Hepatocyte (in vitro differentiated cells): ENCODE measurements around the gene PRDX6. TPM values are rescaled to one million over a fixed set of nuclear protein-coding genes. Genes with fewer than 3 reads are reported as not detected.

Experiments
- DNase-seq: peaks from one replicate; pipeline ENCODE4 v3.0.0-alpha.2; 2016; ENCODE audit warnings: low spot score
- H2AFZ ChIP-seq: fragments of 200-600 bp; sonication (generic); 2 replicates; pipeline ENCODE4 v1.6.0; 2016; ENCODE audit warnings: antibody characterized with exemption, mild to moderate bottlenecking
- H3K27ac ChIP-seq: fragments of 200-600 bp; sonication (generic); 2 replicates; pipeline ENCODE4 v1.5.1; 2016; ENCODE audit warnings: mild to moderate bottlenecking
- H3K27me3 ChIP-seq: fragments of 200-600 bp; sonication (generic); 2 replicates; pipeline ENCODE4 v1.6.1; 2016
- H3K36me3 ChIP-seq: fragments of 200-600 bp; sonication (generic); replicated peaks from 2 replicates; pipeline ENCODE4 v1.5.1; 2016; ENCODE audit warnings: low read depth; ENCODE audit not compliant: insufficient read depth
- H3K4me1 ChIP-seq: fragments of 200-600 bp; sonication (generic); 2 replicates; pipeline ENCODE4 v1.5.1; 2016; ENCODE audit warnings: mild to moderate bottlenecking, moderate library complexity; ENCODE audit not compliant: insufficient read depth
- H3K4me2 ChIP-seq: fragments of 200-600 bp; sonication (generic); 2 replicates; pipeline ENCODE4 v1.6.0; 2016
- H3K4me3 ChIP-seq: fragments of 200-600 bp; sonication (generic); 2 replicates; pipeline ENCODE4 v1.5.1; 2016; ENCODE audit warnings: mild to moderate bottlenecking
- H3K79me2 ChIP-seq: fragments of 200-600 bp; sonication (generic); 2 replicates; pipeline ENCODE4 v1.6.0; 2017; ENCODE audit warnings: mild to moderate bottlenecking
- H3K9me2 ChIP-seq: fragments of 200-600 bp; sonication (generic); replicated peaks from 2 replicates; pipeline ENCODE4 v1.6.0; 2017; ENCODE audit warnings: mild to moderate bottlenecking; ENCODE audit not compliant: insufficient read depth
- H3K9me3 ChIP-seq: fragments of 200-600 bp; sonication (generic); 2 replicates; pipeline ENCODE4 v1.5.1; 2016; ENCODE audit warnings: low read depth, mild to moderate bottlenecking
- H4K20me1 ChIP-seq: fragments of 200-600 bp; sonication (generic); 2 replicates; pipeline ENCODE4 v1.6.0; 2016; ENCODE audit warnings: mild to moderate bottlenecking; ENCODE audit not compliant: insufficient read depth, poor library complexity, severe bottlenecking
- EZH2 ChIP-seq: fragments of 200-600 bp; sonication (generic); IDR thresholded peaks from 2 replicates; pipeline ENCODE4 v1.6.1; 2016; ENCODE audit warnings: antibody characterized with exemption, mild to moderate bottlenecking, borderline replicate concordance
- EZH2phosphoT487 ChIP-seq: fragments of 200-600 bp; sonication (generic); IDR thresholded peaks from one replicate; pipeline ENCODE4 v1.6.1; 2018; ENCODE audit warnings: antibody characterized with exemption, mild to moderate bottlenecking, low read depth, moderate library complexity; ENCODE audit not compliant: unreplicated experiment, severe bottlenecking
- WGBS: methylation state at CpG from one replicate; pipeline ENCODE4 v1.1.6; 2016; ENCODE audit warnings: low lambda C conversion rate; ENCODE audit errors: missing lambda C conversion rate; 5-methylcytosine and 5-hydroxymethylcytosine counted together
- polyA plus RNA-seq: library from polyadenylated mRNA; unstranded; fragments of >200 nt; fragmentation: Nextera tagmentation; extraction: Ambion mirVana; gene quantifications from 2 replicates; pipeline ENCODE4 v1.2.1, GENCODE V29; 2016
- total RNA-seq: library from RNA; depleted of rRNA; stranded (reverse); fragments of >200 nt; gene quantifications from 2 replicates; pipeline ENCODE4 v1.2.3, GENCODE V29; 2014
- TF ChIP-seq, protein P1 (sequence below): fragments of 200-600 bp; sonication (generic); IDR thresholded peaks from 2 replicates; pipeline ENCODE4 v1.5.1; 2016; ENCODE audit warnings: antibody characterized with exemption, mild to moderate bottlenecking; ENCODE audit not compliant: poor library complexity

Gene PRDX6
- total and polyA plus RNA-seq, 2 experiments from 2014 or later = 350 to 400 TPM

DNA sequence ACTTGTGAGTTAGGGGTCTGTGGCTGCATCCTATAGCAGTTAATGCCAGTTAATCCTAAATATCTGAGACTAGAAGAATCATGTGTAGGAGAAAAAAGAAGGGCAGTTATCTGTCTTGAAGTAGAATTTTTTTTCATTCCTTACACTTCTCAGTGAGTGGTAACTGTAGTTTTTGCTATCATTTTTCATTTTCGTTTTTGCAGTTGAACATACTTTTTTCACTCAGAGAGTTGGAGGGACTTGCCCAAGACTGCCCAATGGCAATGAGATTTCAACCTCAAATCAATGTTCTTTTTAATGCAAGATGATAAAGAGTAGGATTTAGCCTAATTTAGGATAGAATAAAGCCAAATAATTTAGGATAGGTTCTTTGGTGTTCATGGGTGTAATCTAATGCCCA, 5.5 kb downstream of the PRDX6 start:
- whole genome bisulfite sequencing = 93% methylated on average over 1 of the region's 1 CpG
- Histone ChIP-seq H3K27ac (no peak overlapping the region), H3K4me1 (peaks cover 13% of the 10 kb centered on the region), H3K9me2 (no peaks in the 10 kb centered on the region), H2AFZ (no peak overlapping the region), H3K27me3 (no peaks in the 10 kb centered on the region), H3K9me3 (no peaks in the 10 kb centered on the region), H3K4me3 (no peak overlapping the region), H3K79me2 (peaks cover 45% of the 10 kb centered on the region), H3K4me2 (no peak overlapping the region), H4K20me1 (peaks cover 32% of the 10 kb centered on the region), H3K36me3 (peaks cover 4% of the 10 kb centered on the region)
- DNase-seq = no peak
- TF ChIP-seq, protein P1, sequence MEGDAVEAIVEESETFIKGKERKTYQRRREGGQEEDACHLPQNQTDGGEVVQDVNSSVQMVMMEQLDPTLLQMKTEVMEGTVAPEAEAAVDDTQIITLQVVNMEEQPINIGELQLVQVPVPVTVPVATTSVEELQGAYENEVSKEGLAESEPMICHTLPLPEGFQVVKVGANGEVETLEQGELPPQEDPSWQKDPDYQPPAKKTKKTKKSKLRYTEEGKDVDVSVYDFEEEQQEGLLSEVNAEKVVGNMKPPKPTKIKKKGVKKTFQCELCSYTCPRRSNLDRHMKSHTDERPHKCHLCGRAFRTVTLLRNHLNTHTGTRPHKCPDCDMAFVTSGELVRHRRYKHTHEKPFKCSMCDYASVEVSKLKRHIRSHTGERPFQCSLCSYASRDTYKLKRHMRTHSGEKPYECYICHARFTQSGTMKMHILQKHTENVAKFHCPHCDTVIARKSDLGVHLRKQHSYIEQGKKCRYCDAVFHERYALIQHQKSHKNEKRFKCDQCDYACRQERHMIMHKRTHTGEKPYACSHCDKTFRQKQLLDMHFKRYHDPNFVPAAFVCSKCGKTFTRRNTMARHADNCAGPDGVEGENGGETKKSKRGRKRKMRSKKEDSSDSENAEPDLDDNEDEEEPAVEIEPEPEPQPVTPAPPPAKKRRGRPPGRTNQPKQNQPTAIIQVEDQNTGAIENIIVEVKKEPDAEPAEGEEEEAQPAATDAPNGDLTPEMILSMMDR = no peak
- no peak for TF ChIP-seq EZH2
- TF ChIP-seq EZH2phosphoT487 = no peak

DNA sequence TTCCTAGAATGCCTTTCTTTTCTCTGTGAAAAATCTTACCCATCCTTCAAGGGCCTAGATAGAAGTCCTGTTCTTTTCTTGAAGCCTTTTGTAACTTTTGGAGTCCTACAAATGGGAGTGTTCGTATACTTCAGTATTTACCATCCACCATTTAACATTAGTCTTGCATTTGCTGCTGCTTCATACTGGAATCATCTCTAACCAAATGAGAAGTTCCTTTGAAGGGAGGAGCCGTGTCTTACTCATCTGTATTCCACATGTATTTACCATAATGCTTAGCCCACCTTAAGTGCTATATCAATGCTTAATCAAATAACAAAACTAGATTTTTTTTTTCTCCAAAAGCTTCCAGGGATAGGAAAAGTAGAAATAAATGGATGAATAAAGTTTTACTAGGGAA, 7.1 kb downstream of the PRDX6 start:
- Histone ChIP-seq H3K4me2 (no peak overlapping the region), H2AFZ (no peak overlapping the region), H3K79me2 (peaks cover 31% of the 10 kb centered on the region), H3K4me1 (peaks cover 11% of the 10 kb centered on the region), H3K27me3 (no peaks in the 10 kb centered on the region), H3K9me3 (no peaks in the 10 kb centered on the region), H3K27ac (no peak overlapping the region), H3K4me3 (no peak overlapping the region), H3K9me2 (no peaks in the 10 kb centered on the region), H4K20me1 (peaks cover 24% of the 10 kb centered on the region), H3K36me3 (peaks cover 9% of the 10 kb centered on the region)
- TF ChIP-seq EZH2 (no peak), EZH2phosphoT487 (no peak)
- TF ChIP-seq, protein P1 = no peak
- WGBS = 98% methylated on average over 2 of the region's 2 CpGs
- no peak for DNase-seq

DNA sequence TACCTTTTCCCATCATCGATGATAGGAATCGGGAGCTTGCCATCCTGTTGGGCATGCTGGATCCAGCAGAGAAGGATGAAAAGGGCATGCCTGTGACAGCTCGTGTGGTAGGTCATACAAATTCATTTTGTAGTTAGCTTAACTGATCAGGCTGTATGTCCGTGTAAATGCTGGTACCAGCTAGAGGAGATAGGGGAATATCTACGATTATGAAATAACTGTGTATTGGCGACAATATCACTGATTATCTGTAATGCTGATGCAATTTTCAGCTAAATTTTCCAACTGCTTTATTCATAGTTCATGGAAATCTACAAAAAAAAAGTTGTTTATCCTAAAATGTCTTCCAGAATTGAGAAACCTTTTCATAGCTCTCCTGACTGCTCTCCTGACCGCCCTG, 8.3 kb downstream of the PRDX6 start:
- Histone ChIP-seq H3K27me3 (no peaks in the 10 kb centered on the region), H3K4me1 (no peaks in the 10 kb centered on the region), H3K27ac (no peak overlapping the region), H3K36me3 (peaks cover 9% of the 10 kb centered on the region), H2AFZ (no peak overlapping the region), H3K4me3 (no peak overlapping the region), H3K79me2 (peaks cover 20% of the 10 kb centered on the region), H3K4me2 (no peak overlapping the region), H3K9me3 (no peaks in the 10 kb centered on the region), H3K9me2 (no peaks in the 10 kb centered on the region), H4K20me1 (peaks cover 12% of the 10 kb centered on the region)
- DNase-seq = no peak
- TF ChIP-seq EZH2phosphoT487 (no peak), EZH2 (no peak)
- TF ChIP-seq, protein P1 = no peak
- WGBS = 97% methylated on average over 7 of the region's 7 CpGs

DNA sequence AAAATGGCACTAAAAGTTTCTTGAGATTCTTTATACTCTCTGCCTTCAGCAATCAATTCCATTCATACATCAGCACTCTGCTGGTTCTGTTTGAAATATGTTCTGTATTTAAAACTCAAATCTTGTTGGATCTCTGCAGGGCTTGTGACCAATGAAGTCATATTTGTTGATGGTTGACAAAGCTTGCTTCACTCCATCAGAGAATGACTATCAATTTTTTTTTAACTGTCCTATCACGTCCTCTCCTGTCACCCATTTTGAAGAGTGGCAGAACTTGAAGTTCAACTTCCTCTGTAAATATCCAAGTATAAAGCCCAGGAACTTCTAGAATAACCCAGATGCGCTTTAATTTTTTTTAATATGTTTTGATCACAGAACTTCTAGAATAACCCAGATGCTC, 10.9 kb downstream of the PRDX6 start:
- H3K79me2 ChIP-seq = peaks cover 2% of the 10 kb centered on the region
- 78% methylated on average over 2 of the region's 2 CpGs for WGBS
- no peak for TF ChIP-seq EZH2phosphoT487
- TF ChIP-seq EZH2 = no peak
- TF ChIP-seq, protein P1 = no peak

More for the DNA sequence above, 10.9 kb downstream of the PRDX6 start:
- H4K20me1 ChIP-seq = peaks cover 3% of the 10 kb centered on the region
- no peak overlapping the region for H3K4me2 ChIP-seq
- peaks cover 9% of the 10 kb centered on the region for H3K36me3 ChIP-seq
- H3K27me3 ChIP-seq = no peaks in the 10 kb centered on the region
- no peak overlapping the region for H2AFZ ChIP-seq
- H3K4me1 ChIP-seq = no peaks in the 10 kb centered on the region
- no peaks in the 10 kb centered on the region for H3K9me3 ChIP-seq
- no peak for DNase-seq
- H3K27ac ChIP-seq = no peak overlapping the region
- no peak overlapping the region for H3K4me3 ChIP-seq
- no peaks in the 10 kb centered on the region for H3K9me2 ChIP-seq
